Neural cell (in vitro differentiated cells): Measurements from ENCODE around the gene FEM1B. TPM values are rescaled to one million over a fixed set of nuclear protein-coding genes. Genes with fewer than 3 reads are reported as not detected.

Experiments
- H2AFZ ChIP-seq: fragments of 200-600, 300-800 bp; sonication (generic), shearing (Covaris generic); 2 replicates; pipeline ENCODE4 v1.6.0; 2014; ENCODE audit warnings: low read depth, mild to moderate bottlenecking, antibody characterized with exemption, low read length, moderate library complexity
- H3F3A ChIP-seq: fragments of 200-600 bp; shearing (Covaris generic); 2 replicates; pipeline ENCODE4 v1.6.1; 2016; ENCODE audit warnings: mild to moderate bottlenecking, moderate library complexity, mixed read lengths, antibody characterized with exemption, low read length; ENCODE audit not compliant: insufficient read depth, poor library complexity, severe bottlenecking
- H3K27ac ChIP-seq: fragments of 200-600, 300-800 bp; sonication (generic), shearing (Covaris generic); 2 replicates; pipeline ENCODE4 v1.5.1; 2014; ENCODE audit warnings: mild to moderate bottlenecking, low read length, moderate library complexity
- H3K27me3 ChIP-seq: fragments of 300-800, 200-600 bp; sonication (generic), shearing (Covaris generic); 2 replicates; pipeline ENCODE4 v1.6.0; 2014; ENCODE audit warnings: mild to moderate bottlenecking, low read depth, low read length, moderate library complexity; ENCODE audit not compliant: insufficient read depth
- H3K36me3 ChIP-seq: fragments of 300-800, 200-600 bp; sonication (generic), shearing (Covaris generic); 2 replicates; pipeline ENCODE4 v1.5.1; 2014; ENCODE audit warnings: mild to moderate bottlenecking, antibody characterized with exemption, low read length, moderate library complexity; ENCODE audit not compliant: insufficient read depth
- H3K4me2 ChIP-seq: fragments of 300-800, 200-600 bp; sonication (generic), shearing (Covaris generic); 2 replicates; pipeline ENCODE4 v1.6.0; 2014; ENCODE audit warnings: mild to moderate bottlenecking, low read length
- H3K4me3 ChIP-seq: fragments of 300-800, 200-600 bp; sonication (generic), shearing (Covaris generic); 2 replicates; pipeline ENCODE4 v1.5.1; 2014; ENCODE audit warnings: mild to moderate bottlenecking, low read length, moderate library complexity
- H3K79me2 ChIP-seq: fragments of 200-600 bp; shearing (Covaris generic); replicated peaks from 2 replicates; pipeline ENCODE4 v1.6.0; 2014; ENCODE audit warnings: mild to moderate bottlenecking, low read length, moderate library complexity; ENCODE audit not compliant: insufficient read depth
- H3K9ac ChIP-seq: fragments of 300-800, 200-600 bp; sonication (generic), shearing (Covaris generic); 2 replicates; pipeline ENCODE4 v1.6.1; 2016; ENCODE audit warnings: mild to moderate bottlenecking, low read length, mixed read lengths
- H3K9me2 ChIP-seq: fragments of 200-600 bp; shearing (Covaris generic); 2 replicates; pipeline ENCODE4 v1.6.1; 2016; ENCODE audit warnings: mild to moderate bottlenecking, low read length, mixed read lengths; ENCODE audit not compliant: insufficient read depth
- H3K9me3 ChIP-seq: fragments of 200-600, 300-800 bp; sonication (generic), shearing (Covaris generic); 2 replicates; pipeline ENCODE4 v1.6.1; 2016; ENCODE audit warnings: mild to moderate bottlenecking, mixed run types, low read length, moderate library complexity, mixed read lengths
- H4K20me1 ChIP-seq: fragments of 200-600 bp; shearing (Covaris generic); 2 replicates; pipeline ENCODE4 v1.6.1; 2016; ENCODE audit warnings: mild to moderate bottlenecking, mixed run types; ENCODE audit not compliant: insufficient read depth
- EP300 ChIP-seq: fragments of 450-650 bp; conservative IDR thresholded peaks from 2 replicates; pipeline ENCODE4 v1.6.1; 2014; ENCODE audit warnings: antibody characterized with exemption, mild to moderate bottlenecking, moderate library complexity; ENCODE audit not compliant: poor library complexity, severe bottlenecking
- EZH2 ChIP-seq: fragments of 200-600, 300-800 bp; shearing (Covaris generic), sonication (generic); IDR thresholded peaks from 2 replicates; pipeline ENCODE4 v1.6.1; 2014; ENCODE audit warnings: antibody characterized with exemption, low read length, borderline replicate concordance, mild to moderate bottlenecking; ENCODE audit not compliant: insufficient read depth, poor library complexity, severe bottlenecking
- MXI1 ChIP-seq: fragments of 450-650 bp; conservative IDR thresholded peaks from 2 replicates; pipeline ENCODE4 v1.6.1; 2014; ENCODE audit warnings: antibody characterized with exemption, mild to moderate bottlenecking; ENCODE audit not compliant: poor library complexity, severe bottlenecking
- POLR2AphosphoS5 ChIP-seq: IDR thresholded peaks from 2 replicates; pipeline ENCODE4 v1.6.1; 2012
- RAD21 ChIP-seq: fragments of 450-650 bp; conservative IDR thresholded peaks from 2 replicates; pipeline ENCODE4 v1.6.1; 2014; ENCODE audit warnings: antibody characterized with exemption, mild to moderate bottlenecking, moderate library complexity
- REST ChIP-seq: IDR thresholded peaks from 2 replicates; pipeline ENCODE4 v1.6.1; 2012; ENCODE audit warnings: borderline replicate concordance
- SMC3 ChIP-seq: fragments of 450-650 bp; conservative IDR thresholded peaks from 2 replicates; pipeline ENCODE4 v1.6.1; 2014; ENCODE audit warnings: antibody characterized with exemption, mild to moderate bottlenecking, moderate library complexity; ENCODE audit not compliant: poor library complexity
- TAF1 ChIP-seq: IDR thresholded peaks from 2 replicates; pipeline ENCODE4 v1.6.1; 2012; ENCODE audit warnings: low read depth
- polyA plus RNA-seq: library from polyadenylated mRNA; depleted of rRNA; stranded (reverse); fragments of >200 nt; gene quantifications from 2 replicates; pipeline ENCODE4 v1.2.3, GENCODE V29; 2014
- TF ChIP-seq, protein P1 (sequence below): fragments of 450-650 bp; IDR thresholded peaks from 2 replicates; pipeline ENCODE4 v1.5.1; 2014; ENCODE audit warnings: antibody characterized with exemption, mild to moderate bottlenecking, moderate library complexity; ENCODE audit not compliant: poor library complexity, severe bottlenecking

The FEM1B gene
- polyA plus RNA-seq, 1 donor from 2014 or later: 58.0 TPM

GRCh38 chr15:68281008-68281407, 3.5 kb downstream of the FEM1B start:
- Histone ChIP-seq H3K79me2 (peaks cover 75% of the 10 kb centered on the region), H3K4me3 (peak overlapping the region; percentile 90)

DNA sequence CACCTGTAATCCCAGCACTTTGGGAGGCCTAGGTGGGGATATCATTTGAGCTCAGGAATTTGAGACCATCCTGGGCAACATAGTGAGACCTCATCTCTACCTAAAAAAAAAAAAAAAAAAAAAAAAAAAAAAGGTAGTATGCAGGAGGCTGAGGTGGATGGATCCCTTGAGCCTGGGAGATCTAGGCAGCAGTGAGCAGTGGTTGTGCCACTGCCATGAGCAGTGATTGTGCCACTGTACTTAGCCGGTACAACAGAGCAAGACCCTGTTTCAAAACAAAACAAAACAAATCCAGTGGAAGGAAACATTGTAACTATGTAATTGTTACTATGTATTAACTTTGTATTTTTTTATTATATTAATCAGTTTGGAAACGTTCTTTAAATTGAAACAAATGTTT, 5.9 kb downstream of the FEM1B start:
- H3K4me3 ChIP-seq: no peak overlapping the region
- H3K27ac ChIP-seq: no peak overlapping the region
- no peaks in the 10 kb centered on the region for H3K27me3 ChIP-seq
- H3K9me2 ChIP-seq: no peaks in the 10 kb centered on the region
- peaks cover 97% of the 10 kb centered on the region for H3K79me2 ChIP-seq
- H3K4me2 ChIP-seq: no peak overlapping the region
- peaks cover 10% of the 10 kb centered on the region for H3K36me3 ChIP-seq
- no peaks in the 10 kb centered on the region for H4K20me1 ChIP-seq
- no peak overlapping the region for H2AFZ ChIP-seq
- no peaks in the 10 kb centered on the region for H3F3A ChIP-seq
- H3K9me3 ChIP-seq: no peaks in the 10 kb centered on the region
- H3K9ac ChIP-seq: no peak overlapping the region
- no peak for TF ChIP-seq MXI1
- TF ChIP-seq REST: no peak
- no peak for TF ChIP-seq EZH2
- TF ChIP-seq, protein P1, sequence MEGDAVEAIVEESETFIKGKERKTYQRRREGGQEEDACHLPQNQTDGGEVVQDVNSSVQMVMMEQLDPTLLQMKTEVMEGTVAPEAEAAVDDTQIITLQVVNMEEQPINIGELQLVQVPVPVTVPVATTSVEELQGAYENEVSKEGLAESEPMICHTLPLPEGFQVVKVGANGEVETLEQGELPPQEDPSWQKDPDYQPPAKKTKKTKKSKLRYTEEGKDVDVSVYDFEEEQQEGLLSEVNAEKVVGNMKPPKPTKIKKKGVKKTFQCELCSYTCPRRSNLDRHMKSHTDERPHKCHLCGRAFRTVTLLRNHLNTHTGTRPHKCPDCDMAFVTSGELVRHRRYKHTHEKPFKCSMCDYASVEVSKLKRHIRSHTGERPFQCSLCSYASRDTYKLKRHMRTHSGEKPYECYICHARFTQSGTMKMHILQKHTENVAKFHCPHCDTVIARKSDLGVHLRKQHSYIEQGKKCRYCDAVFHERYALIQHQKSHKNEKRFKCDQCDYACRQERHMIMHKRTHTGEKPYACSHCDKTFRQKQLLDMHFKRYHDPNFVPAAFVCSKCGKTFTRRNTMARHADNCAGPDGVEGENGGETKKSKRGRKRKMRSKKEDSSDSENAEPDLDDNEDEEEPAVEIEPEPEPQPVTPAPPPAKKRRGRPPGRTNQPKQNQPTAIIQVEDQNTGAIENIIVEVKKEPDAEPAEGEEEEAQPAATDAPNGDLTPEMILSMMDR: no peak
- TF ChIP-seq RAD21: no peak
- TF ChIP-seq EP300: no peak
- no peak for TF ChIP-seq POLR2AphosphoS5
- no peak for TF ChIP-seq SMC3

More at GRCh38 chr15:68281008-68281407, 3.5 kb downstream of the FEM1B start:
- Histone ChIP-seq H3K27me3 (no peaks in the 10 kb centered on the region), H3K4me2 (peak overlapping the region; percentile 72), H3K27ac (no peak overlapping the region), H3K9me2 (no peaks in the 10 kb centered on the region), H3K9me3 (no peaks in the 10 kb centered on the region), H3K36me3 (peaks cover 10% of the 10 kb centered on the region), H2AFZ (no peak overlapping the region), H4K20me1 (no peaks in the 10 kb centered on the region), H3F3A (peaks cover 4% of the 10 kb centered on the region), H3K9ac (peak overlapping the region; percentile 3)
- TF ChIP-seq EP300 (no peak), POLR2AphosphoS5 (no peak), MXI1 (no peak), EZH2 (no peak), REST (no peak), SMC3 (no peak), TAF1 (no peak), RAD21 (no peak)
- TF ChIP-seq, protein P1: no peak
